ENCODE data around the gene WASHC2A.
"Not testable (repeated sequence)": the region's sequence is repeated elsewhere in the genome, so short reads cannot be mapped to it uniquely, and the experiment has no call there.

WASHC2A gene

GRCh38 chr10:50143512-50144174 lies 75.9 kb downstream of the WASHC2A start:
- not testable (repeated sequence) for H3K4me2 ChIP-seq (ENCODE audit: insufficient read depth, low read length); H3K36me3 ChIP-seq (ENCODE audit: insufficient read depth, low read length); H3K4me3 ChIP-seq (ENCODE audit: low read depth in 1 of 2, low read length in 2 of 2); H3K27me3 ChIP-seq (ENCODE audit: insufficient read depth, low read length, poor library complexity); H4K20me1 ChIP-seq (ENCODE audit: insufficient read depth, low read length); H3K4me1 ChIP-seq (ENCODE audit: insufficient read depth, low read length); H3K27ac ChIP-seq (ENCODE audit: low read length); H3K9me3 ChIP-seq (ENCODE audit: insufficient read depth, low read length, severe bottlenecking); H2AFZ ChIP-seq (ENCODE audit: low read depth, low read length); H3K9ac ChIP-seq (ENCODE audit: low read depth, low read length); H3K79me2 ChIP-seq (ENCODE audit: insufficient read depth, low read length)
- DNase-seq (peak; percentile 23), ATAC-seq (ENCODE audit: insufficient read depth, low read depth) (peak; percentile 47; the same call in 1 of the 3 replicates)

- not testable (repeated sequence) for H4K20me1 ChIP-seq (ENCODE audit: insufficient read depth, low read length); H3K27ac ChIP-seq (ENCODE audit: low read length); H2AFZ ChIP-seq (ENCODE audit: low read depth, low read length); H3K9me3 ChIP-seq (ENCODE audit: insufficient read depth, low read length, severe bottlenecking); H3K9ac ChIP-seq (ENCODE audit: low read depth, low read length); DNase-seq; H3K4me1 ChIP-seq (ENCODE audit: insufficient read depth, low read length); H3K27me3 ChIP-seq (ENCODE audit: insufficient read depth, low read length, poor library complexity); ATAC-seq (ENCODE audit: insufficient read depth, low read depth); H3K4me2 ChIP-seq (ENCODE audit: insufficient read depth, low read length); H3K79me2 ChIP-seq (ENCODE audit: insufficient read depth, low read length); H3K36me3 ChIP-seq (ENCODE audit: insufficient read depth, low read length); H3K4me3 ChIP-seq (ENCODE audit: low read depth in 1 of 2, low read length in 2 of 2)
Measured at GRCh38 chr10:50145575-50145974, 77.8 kb downstream of the WASHC2A start.

GRCh38 chr10:50152792-50153272 lies 85.1 kb downstream of the WASHC2A start:
- ATAC-seq (ENCODE audit: insufficient read depth, low read depth) (no peak), DNase-seq (no peak)
- no peak overlapping the region for H3K9ac ChIP-seq (ENCODE audit: low read depth, low read length)
- H2AFZ ChIP-seq (ENCODE audit: low read depth, low read length), result no peak overlapping the region
- no peak overlapping the region for H3K27ac ChIP-seq (ENCODE audit: low read length)
- no peaks in the 10 kb centered on the region for H3K79me2 ChIP-seq (ENCODE audit: insufficient read depth, low read length)
- no peak overlapping the region for H3K4me3 ChIP-seq (ENCODE audit: low read depth in 1 of 2, low read length in 2 of 2)
- H3K27me3 ChIP-seq (ENCODE audit: insufficient read depth, low read length, poor library complexity), result no peaks in the 10 kb centered on the region
- no peaks in the 10 kb centered on the region for H3K9me3 ChIP-seq (ENCODE audit: insufficient read depth, low read length, severe bottlenecking)
- H3K4me1 ChIP-seq (ENCODE audit: insufficient read depth, low read length), result no peaks in the 10 kb centered on the region
- H4K20me1 ChIP-seq (ENCODE audit: insufficient read depth, low read length), result no peaks in the 10 kb centered on the region
- H3K36me3 ChIP-seq (ENCODE audit: insufficient read depth, low read length), result no peaks in the 10 kb centered on the region
- H3K4me2 ChIP-seq (ENCODE audit: insufficient read depth, low read length), result no peak overlapping the region
- TF ChIP-seq EZH2 (IDR thresholded peaks at IDR 0.05; ENCODE audit: borderline replicate concordance, low read depth, low read length, severe bottlenecking) (no peak), CTCF (IDR thresholded peaks at IDR 0.05; ENCODE audit: borderline replicate concordance, extremely low read depth, low read length, poor library complexity, severe bottlenecking) (no peak)

DNA sequence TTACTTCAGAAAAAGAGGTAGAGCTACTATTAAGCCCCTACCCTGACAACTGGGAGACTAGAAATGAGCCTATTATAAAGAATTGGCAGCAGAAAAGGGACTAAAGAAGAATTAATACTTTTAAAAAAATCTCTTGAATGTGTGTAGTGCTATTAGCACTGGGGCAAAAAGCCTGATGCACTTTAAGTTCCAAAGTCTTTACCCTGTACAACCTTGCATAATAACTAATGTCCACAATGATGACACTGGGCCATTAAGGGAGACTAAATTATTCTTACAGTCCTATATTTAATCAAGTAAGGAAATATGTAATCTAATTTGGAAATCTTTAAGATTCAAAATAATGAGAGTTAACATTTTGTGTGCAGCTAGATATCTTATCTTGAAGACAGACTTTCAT lies 90.1 kb downstream of the WASHC2A start:
- H3K9me3 ChIP-seq (ENCODE audit: insufficient read depth, low read length, severe bottlenecking); H3K27me3 ChIP-seq (ENCODE audit: insufficient read depth, low read length, poor library complexity); H3K27ac ChIP-seq (ENCODE audit: low read length); H2AFZ ChIP-seq (ENCODE audit: low read depth, low read length); DNase-seq; H3K9ac ChIP-seq (ENCODE audit: low read depth, low read length); H3K4me2 ChIP-seq (ENCODE audit: insufficient read depth, low read length); H3K4me3 ChIP-seq (ENCODE audit: low read depth in 1 of 2, low read length in 2 of 2); H3K36me3 ChIP-seq (ENCODE audit: insufficient read depth, low read length); H4K20me1 ChIP-seq (ENCODE audit: insufficient read depth, low read length); ATAC-seq (ENCODE audit: insufficient read depth, low read depth); H3K79me2 ChIP-seq (ENCODE audit: insufficient read depth, low read length); H3K4me1 ChIP-seq (ENCODE audit: insufficient read depth, low read length): not testable (repeated sequence)

DNA sequence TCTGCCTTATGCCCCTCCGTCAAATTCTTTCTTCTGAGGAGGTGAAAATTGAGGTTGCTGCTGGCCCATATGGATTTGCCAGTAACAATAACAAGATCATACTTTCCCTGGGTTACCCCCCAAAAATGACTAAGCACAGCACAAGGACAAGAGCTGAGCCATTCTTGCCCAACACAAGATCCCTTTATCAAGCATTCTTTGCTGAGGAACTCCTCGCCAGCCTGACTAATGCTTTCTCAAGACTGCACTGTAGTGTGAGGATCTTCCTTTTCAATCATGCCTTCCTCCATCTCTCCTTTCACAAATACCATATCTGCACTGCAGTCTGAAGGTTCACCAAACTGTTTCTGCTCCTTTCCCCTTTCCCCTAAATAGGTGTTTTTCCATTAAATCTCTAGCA lies 92.1 kb downstream of the WASHC2A start:
- H3K4me1 ChIP-seq (ENCODE audit: insufficient read depth, low read length); H4K20me1 ChIP-seq (ENCODE audit: insufficient read depth, low read length); H3K27ac ChIP-seq (ENCODE audit: low read length); ATAC-seq (ENCODE audit: insufficient read depth, low read depth); H3K79me2 ChIP-seq (ENCODE audit: insufficient read depth, low read length); H2AFZ ChIP-seq (ENCODE audit: low read depth, low read length); H3K4me3 ChIP-seq (ENCODE audit: low read depth in 1 of 2, low read length in 2 of 2); H3K4me2 ChIP-seq (ENCODE audit: insufficient read depth, low read length); H3K27me3 ChIP-seq (ENCODE audit: insufficient read depth, low read length, poor library complexity); H3K9ac ChIP-seq (ENCODE audit: low read depth, low read length); DNase-seq; H3K9me3 ChIP-seq (ENCODE audit: insufficient read depth, low read length, severe bottlenecking); H3K36me3 ChIP-seq (ENCODE audit: insufficient read depth, low read length): not testable (repeated sequence)

DNA sequence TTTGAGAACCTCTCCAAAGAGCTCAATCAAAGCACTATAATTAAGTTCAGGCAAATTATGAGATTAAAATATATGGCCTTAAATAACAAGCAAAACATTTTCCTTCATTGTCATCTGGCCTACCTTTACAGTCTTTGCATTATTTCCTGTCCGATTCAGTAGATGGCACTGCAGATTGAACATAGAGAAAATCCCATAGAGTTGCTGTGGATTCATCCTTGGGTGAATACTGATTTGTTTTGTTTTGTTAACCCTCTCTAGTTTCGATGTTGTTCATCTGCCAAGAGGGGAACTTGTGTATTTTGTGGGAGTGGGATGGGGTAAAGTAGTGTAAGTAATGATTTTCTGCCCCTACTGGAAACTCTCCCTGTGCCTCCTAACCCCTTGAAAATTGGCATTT lies 97.3 kb downstream of the WASHC2A start:
- not testable (repeated sequence) for H3K9me3 ChIP-seq (ENCODE audit: insufficient read depth, low read length, severe bottlenecking); H3K36me3 ChIP-seq (ENCODE audit: insufficient read depth, low read length); H3K4me1 ChIP-seq (ENCODE audit: insufficient read depth, low read length); H3K4me2 ChIP-seq (ENCODE audit: insufficient read depth, low read length); ATAC-seq (ENCODE audit: insufficient read depth, low read depth); H3K9ac ChIP-seq (ENCODE audit: low read depth, low read length); H3K27ac ChIP-seq (ENCODE audit: low read length); DNase-seq; H3K4me3 ChIP-seq (ENCODE audit: low read depth in 1 of 2, low read length in 2 of 2); H3K27me3 ChIP-seq (ENCODE audit: insufficient read depth, low read length, poor library complexity); H3K79me2 ChIP-seq (ENCODE audit: insufficient read depth, low read length); H4K20me1 ChIP-seq (ENCODE audit: insufficient read depth, low read length); H2AFZ ChIP-seq (ENCODE audit: low read depth, low read length)

DNA sequence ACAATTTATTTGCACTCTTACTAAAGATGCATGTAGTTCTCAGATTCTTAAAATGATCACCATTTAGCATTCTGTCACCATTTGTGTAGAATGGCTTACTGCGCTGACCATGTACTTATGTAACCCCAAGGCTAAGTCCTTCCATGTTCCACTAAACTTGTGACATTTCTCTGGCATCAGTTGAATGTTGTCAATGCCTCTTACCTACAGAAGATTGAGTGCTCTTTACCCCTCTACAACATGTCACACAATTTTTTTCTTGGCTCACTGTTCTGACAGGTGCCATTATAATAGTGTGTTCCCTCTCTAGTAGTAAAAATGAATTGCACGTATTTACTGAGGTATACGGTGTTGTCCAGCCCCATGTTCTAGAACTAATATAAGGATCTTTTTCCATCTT lies 100.1 kb downstream of the WASHC2A start:
- DNase-seq; H3K36me3 ChIP-seq (ENCODE audit: insufficient read depth, low read length); H3K4me2 ChIP-seq (ENCODE audit: insufficient read depth, low read length); H3K27me3 ChIP-seq (ENCODE audit: insufficient read depth, low read length, poor library complexity); ATAC-seq (ENCODE audit: insufficient read depth, low read depth); H3K9ac ChIP-seq (ENCODE audit: low read depth, low read length); H3K4me1 ChIP-seq (ENCODE audit: insufficient read depth, low read length); H3K9me3 ChIP-seq (ENCODE audit: insufficient read depth, low read length, severe bottlenecking); H3K27ac ChIP-seq (ENCODE audit: low read length); H3K79me2 ChIP-seq (ENCODE audit: insufficient read depth, low read length); H3K4me3 ChIP-seq (ENCODE audit: low read depth in 1 of 2, low read length in 2 of 2); H2AFZ ChIP-seq (ENCODE audit: low read depth, low read length); H4K20me1 ChIP-seq (ENCODE audit: insufficient read depth, low read length): not testable (repeated sequence)

All from DND-41 (cell line).